HG03108 (cell line): ENCODE measurements around the gene ZNF471.
A peak's percentile ranks its signal among the peaks of the same experiment; 100 is the strongest.

Experiments used
- ATAC-seq: cut with Tn5 transposase; IDR thresholded peaks from one replicate; pipeline ENCODE4 v1.9.1; 2021; ENCODE audit warnings: moderate library complexity; ENCODE audit not compliant: unreplicated experiment

Gene ZNF471

GRCh38 chr19:56507446-56508289 is at the start of gene ZNF471:
Gene ZNF471, plus strand, starts transcription at chr19:56507855. Its CDS starts 3,717 bp downstream, at chr19:56511572.
- no peak for ATAC-seq

GRCh38 chr19:56474308-56474707 is 33.3 kb upstream of the ZNF471 start:
- ATAC-seq, result no peak

- ATAC-seq, result no peak
Measured at GRCh38 chr19:56476093-56476492, 31.6 kb upstream of the ZNF471 start.

- ATAC-seq, result no peak
Measured at GRCh38 chr19:56476651-56477428, 30.8 kb upstream of the ZNF471 start, which contains the start of gene ZNF667. Gene ZNF667, minus strand, starts transcription at chr19:56477345. Its CDS starts 14,975 bp downstream, at chr19:56462370.

- no peak for ATAC-seq
Measured at GRCh38 chr19:56477429-56478338, 30.0 kb upstream of the ZNF471 start.

- no peak for ATAC-seq
Measured at GRCh38 chr19:56491399-56491798, 16.3 kb upstream of the ZNF471 start.

- no peak for ATAC-seq
Measured at GRCh38 chr19:56504581-56504980, 3.1 kb upstream of the ZNF471 start.

GRCh38 chr19:56508290-56508778 is 679 bp downstream of the ZNF471 start:
- ATAC-seq, result no peak

GRCh38 chr19:56525214-56525860 is 17.7 kb downstream of the ZNF471 start:
- no peak for ATAC-seq

GRCh38 chr19:56537442-56537841 is 29.8 kb downstream of the ZNF471 start:
- no peak for ATAC-seq

GRCh38 chr19:56538254-56538760 is 30.7 kb downstream of the ZNF471 start:
- ATAC-seq, result peak; percentile 71

GRCh38 chr19:56538761-56539263 is 31.2 kb downstream of the ZNF471 start, which contains the start of gene ZFP28:
Gene ZFP28, plus strand, starts transcription at chr19:56538948. Its CDS starts 71 bp downstream, at chr19:56539019.
- ATAC-seq, result peak; percentile 41

GRCh38 chr19:56543776-56544175 is 36.1 kb downstream of the ZNF471 start:
- no peak for ATAC-seq

GRCh38 chr19:56547535-56547934 is 39.9 kb downstream of the ZNF471 start:
- ATAC-seq, result no peak

- ATAC-seq, result no peak
Measured at GRCh38 chr19:56554272-56554869, 46.7 kb downstream of the ZNF471 start.

GRCh38 chr19:56562766-56563165 is 55.1 kb downstream of the ZNF471 start:
- no peak for ATAC-seq

GRCh38 chr19:56566904-56567273 is 59.2 kb downstream of the ZNF471 start:
- peak; percentile 11 for ATAC-seq

GRCh38 chr19:56567274-56568120 is 59.8 kb downstream of the ZNF471 start, which contains the start of gene ZNF470:
Gene ZNF470, plus strand, starts transcription at chr19:56567468. Its CDS starts 2,844 bp downstream, at chr19:56570312.
- ATAC-seq, result peak; percentile 95
